DOHH2 (cell line): ENCODE data around the gene CAMK2D.

Source experiments
- H3F3A ChIP-seq: fragments of 200-600 bp; sonication (generic), shearing (Covaris generic); 2 replicates; pipeline ENCODE4 v1.6.0; 2016; ENCODE audit warnings: antibody characterized with exemption, mild to moderate bottlenecking; ENCODE audit not compliant: control insufficient read depth, insufficient read depth
- H3K27ac ChIP-seq: fragments of 200-600 bp; sonication (generic); 2 replicates; pipeline ENCODE4 v1.5.1; 2014; ENCODE audit warnings: low read depth, mild to moderate bottlenecking, low read length, moderate library complexity
- H3K27me3 ChIP-seq: fragments of 200-600 bp; sonication (generic); 2 replicates; pipeline ENCODE4 v1.6.1; 2014; ENCODE audit warnings: mild to moderate bottlenecking, low read length, mixed read lengths; ENCODE audit not compliant: control insufficient read depth
- H3K36me3 ChIP-seq: fragments of 200-600 bp; sonication (generic); 2 replicates; pipeline ENCODE4 v1.6.1; 2014; ENCODE audit warnings: mild to moderate bottlenecking, low read length, moderate library complexity, mixed read lengths; ENCODE audit not compliant: control insufficient read depth
- H3K4me1 ChIP-seq: fragments of 200-600 bp; sonication (generic); 2 replicates; pipeline ENCODE4 v1.6.1; 2014; ENCODE audit warnings: mild to moderate bottlenecking, low read length, mixed read lengths; ENCODE audit not compliant: control insufficient read depth
- H3K4me2 ChIP-seq: fragments of 200-600 bp; sonication (generic); 2 replicates; pipeline ENCODE4 v1.6.0; 2014; ENCODE audit warnings: mild to moderate bottlenecking, low read length, moderate library complexity
- H3K4me3 ChIP-seq: fragments of 200-600 bp; sonication (generic); 2 replicates; pipeline ENCODE4 v1.5.1; 2014; ENCODE audit warnings: mild to moderate bottlenecking, low read length, mixed read lengths
- H3K79me2 ChIP-seq: fragments of 200-600 bp; sonication (generic); 2 replicates; pipeline ENCODE4 v1.6.1; 2014; ENCODE audit warnings: mild to moderate bottlenecking, low read length, mixed read lengths; ENCODE audit not compliant: control insufficient read depth
- H3K9me2 ChIP-seq: fragments of 200-600 bp; sonication (generic); replicated peaks from 2 replicates; pipeline ENCODE4 v1.6.1; 2014; ENCODE audit warnings: mild to moderate bottlenecking, low read length, mixed read lengths; ENCODE audit not compliant: control insufficient read depth
- H3K9me3 ChIP-seq: fragments of 200-600 bp; sonication (generic); 2 replicates; pipeline ENCODE4 v1.6.1; 2014; ENCODE audit warnings: antibody characterized with exemption, low read length, mixed read lengths; ENCODE audit not compliant: control insufficient read depth, insufficient read depth
- H4K20me1 ChIP-seq: fragments of 200-600 bp; sonication (generic); 2 replicates; pipeline ENCODE4 v1.6.0; 2014; ENCODE audit warnings: low read depth, mild to moderate bottlenecking, antibody characterized with exemption, low read length, moderate library complexity; ENCODE audit not compliant: control insufficient read depth, insufficient read depth
- CTCF ChIP-seq: fragments of 200-600 bp; sonication (generic); IDR thresholded peaks from one replicate; pipeline ENCODE4 v1.5.1; 2014; ENCODE audit warnings: antibody characterized with exemption, mild to moderate bottlenecking, low read depth, low read length; ENCODE audit not compliant: poor library complexity, severe bottlenecking
- EZH2phosphoT487 ChIP-seq: fragments of 200-600 bp; sonication (generic); IDR thresholded peaks from 2 replicates; pipeline ENCODE4 v1.6.1; 2017; ENCODE audit warnings: borderline replicate concordance, mild to moderate bottlenecking, antibody characterized with exemption, low read length, moderate library complexity, mixed read lengths

Gene CAMK2D

GRCh38 chr4:113405874-113406722 is 355.4 kb downstream of the CAMK2D start:
- Histone ChIP-seq H3K4me2 (no peak overlapping the region), H4K20me1 (no peaks in the 10 kb centered on the region), H3K27me3 (no peaks in the 10 kb centered on the region), H3K36me3 (no peaks in the 10 kb centered on the region), H3K27ac (no peak overlapping the region), H3K79me2 (no peaks in the 10 kb centered on the region), H3K4me3 (no peak overlapping the region), H3F3A (no peaks in the 10 kb centered on the region), H3K9me2 (no peaks in the 10 kb centered on the region), H3K4me1 (peaks cover 7% of the 10 kb centered on the region), H3K9me3 (no peaks in the 10 kb centered on the region)
- TF ChIP-seq EZH2phosphoT487 = no peak
- TF ChIP-seq CTCF = no peak

GRCh38 chr4:113404841-113405240 is 356.7 kb downstream of the CAMK2D start:
- H3K36me3 ChIP-seq = no peaks in the 10 kb centered on the region
- no peaks in the 10 kb centered on the region for H4K20me1 ChIP-seq
- no peak for TF ChIP-seq EZH2phosphoT487
- no peak for TF ChIP-seq CTCF
- H3K4me1 ChIP-seq = no peaks in the 10 kb centered on the region
- no peak overlapping the region for H3K27ac ChIP-seq
- no peaks in the 10 kb centered on the region for H3K79me2 ChIP-seq
- H3K9me3 ChIP-seq = no peaks in the 10 kb centered on the region
- no peak overlapping the region for H3K4me2 ChIP-seq
- H3K9me2 ChIP-seq = no peaks in the 10 kb centered on the region
- no peaks in the 10 kb centered on the region for H3F3A ChIP-seq
- no peaks in the 10 kb centered on the region for H3K27me3 ChIP-seq
- no peak overlapping the region for H3K4me3 ChIP-seq

- Histone ChIP-seq H3K4me3 (no peak overlapping the region), H3K36me3 (no peaks in the 10 kb centered on the region), H3K9me3 (no peaks in the 10 kb centered on the region), H3K4me2 (no peak overlapping the region), H3K27ac (no peak overlapping the region), H3K27me3 (no peaks in the 10 kb centered on the region), H4K20me1 (no peaks in the 10 kb centered on the region), H3K79me2 (no peaks in the 10 kb centered on the region), H3K4me1 (no peaks in the 10 kb centered on the region), H3F3A (no peaks in the 10 kb centered on the region), H3K9me2 (no peaks in the 10 kb centered on the region)
- TF ChIP-seq EZH2phosphoT487 = no peak
- no peak for TF ChIP-seq CTCF
Observed at GRCh38 chr4:113404167-113404571, 357.4 kb downstream of the CAMK2D start.
